Posterior cingulate gyrus (tissue), 11 donors: ENCODE results near the gene CLPTM1L.
A peak's percentile ranks its signal among the peaks of the same experiment; 100 is the strongest.
"Not testable (repeated sequence)": the region's sequence is repeated elsewhere in the genome, so short reads cannot be mapped to it uniquely, and the experiment has no call there.

Experiments used
- DNase-seq, 10 donors: peaks; one replicate each; pipeline versions ENCODE4 v3.0.0 to v3.0.0-alpha.2; 2020 to 2021; ENCODE audit warnings: mixed read lengths in 3 of 10
- intact Hi-C: fragments of 100-400 bp; cut with DNase I; formaldehyde crosslinking; loops from one replicate; pipeline ENCODE4 v1.15.1; 2023

The CLPTM1L gene

DNA sequence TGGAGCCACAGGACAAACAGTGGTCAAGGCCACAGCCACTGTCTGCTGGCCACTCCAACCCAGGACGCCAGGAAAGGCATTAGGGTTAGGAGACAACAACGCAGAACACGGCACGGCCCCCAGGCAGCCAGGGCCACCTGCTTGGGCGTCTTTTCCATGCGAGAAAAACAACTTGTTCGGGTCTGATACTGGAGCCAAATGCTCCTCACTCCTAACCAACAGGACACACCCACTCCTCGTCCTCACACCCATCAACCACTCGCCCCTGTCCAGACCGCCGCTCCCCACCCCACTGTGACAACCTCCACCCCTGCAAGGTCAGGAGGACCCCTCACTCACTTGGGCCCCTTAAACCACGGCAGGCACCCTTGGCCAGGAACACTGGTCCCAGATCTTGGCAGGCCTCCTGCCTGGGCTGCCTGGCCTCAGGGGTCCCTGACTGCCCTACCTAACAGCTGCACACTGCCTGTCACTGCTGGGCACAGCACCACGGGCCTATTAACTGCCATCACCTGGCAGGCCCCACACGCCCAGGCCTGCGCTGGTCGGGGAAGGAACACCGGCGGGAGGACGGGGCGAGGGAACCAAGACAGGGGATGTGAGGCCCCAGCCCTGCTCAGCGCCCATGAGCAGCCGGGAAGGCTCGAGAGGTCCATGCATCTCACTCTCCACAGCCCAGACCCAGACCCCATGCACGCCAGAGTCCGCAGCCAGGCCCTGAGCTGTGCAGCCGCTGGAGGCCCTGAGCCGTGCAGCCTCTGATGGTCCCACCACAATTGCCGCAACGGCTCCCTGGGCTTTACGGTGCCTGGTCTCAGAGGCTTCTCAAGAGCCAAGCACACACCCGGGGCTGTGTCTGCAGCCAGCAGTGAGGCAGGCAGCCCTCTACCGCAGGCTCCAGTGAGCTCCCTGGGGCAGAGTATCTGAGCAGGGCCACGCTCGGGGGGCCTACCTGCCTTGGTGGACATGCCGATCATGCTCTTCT lies 13.8 kb downstream of the CLPTM1L start:
- peak in 4 of 10 donors; percentile 7 to 83 (median 74) for DNase-seq
- intact Hi-C loops = no loop called here

DNA sequence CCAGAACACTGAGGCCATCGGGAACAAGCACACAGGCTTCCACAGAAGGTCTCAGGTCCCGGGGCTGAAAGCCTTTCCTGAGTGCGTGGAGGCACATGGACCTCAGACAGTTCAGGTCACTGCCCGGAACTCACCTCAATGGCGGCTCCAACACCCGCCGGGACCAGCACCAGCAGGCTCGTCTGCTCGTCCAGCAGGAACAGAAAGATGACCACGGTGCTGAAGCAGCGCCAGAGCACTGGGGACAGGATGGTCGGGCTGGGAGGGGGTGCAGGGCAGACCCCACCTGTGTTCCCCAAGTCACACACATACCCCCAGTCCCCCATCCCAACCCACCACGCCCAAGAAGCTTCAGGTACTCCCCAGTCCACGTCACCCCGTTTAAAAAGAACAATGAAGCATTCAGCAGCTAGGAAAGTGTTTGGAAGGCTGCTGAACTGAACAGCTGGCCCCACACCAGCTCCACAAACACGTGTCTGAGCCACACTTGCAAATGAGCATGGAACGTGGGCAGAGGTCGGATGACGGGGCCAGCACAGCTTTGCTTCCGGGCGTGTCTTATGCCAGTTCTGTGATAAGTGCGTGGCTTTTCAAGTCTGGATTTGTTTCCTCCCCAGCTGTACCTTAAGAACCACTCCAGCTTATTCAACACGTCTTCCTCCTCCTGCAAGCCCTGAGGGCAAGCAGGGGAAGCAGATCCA lies 14.6 kb downstream of the CLPTM1L start:
- intact Hi-C loops = no loop called here
- DNase-seq = peak; percentile 47 to 95 (median 66)

DNA sequence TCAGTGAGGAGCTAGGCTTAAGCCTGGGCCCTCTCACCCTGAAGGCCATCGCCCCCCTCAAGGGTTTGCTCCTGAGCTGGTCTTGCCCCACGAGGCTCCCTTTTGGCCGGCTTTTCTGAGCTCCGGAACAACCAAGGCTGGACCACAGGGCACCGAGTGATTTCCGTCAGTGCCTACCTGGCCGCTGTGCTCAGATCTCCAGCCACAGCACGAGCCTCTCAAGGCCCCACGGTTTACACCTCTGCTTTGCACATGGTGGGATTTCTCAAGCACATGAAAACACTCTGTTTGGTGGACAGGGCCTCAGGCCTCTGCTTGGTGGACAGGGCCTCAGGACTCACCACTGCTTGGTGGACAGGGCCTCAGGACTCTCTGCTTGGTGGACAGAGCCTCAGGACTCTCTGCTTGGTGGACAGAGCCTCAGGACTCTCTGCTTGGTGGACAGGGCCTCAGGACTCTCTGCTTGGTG lies 15.8 kb downstream of the CLPTM1L start:
- intact Hi-C loops = no loop called here
- DNase-seq = peak in 3 of 10 donors; percentile 46 to 70 (median 50)

DNA sequence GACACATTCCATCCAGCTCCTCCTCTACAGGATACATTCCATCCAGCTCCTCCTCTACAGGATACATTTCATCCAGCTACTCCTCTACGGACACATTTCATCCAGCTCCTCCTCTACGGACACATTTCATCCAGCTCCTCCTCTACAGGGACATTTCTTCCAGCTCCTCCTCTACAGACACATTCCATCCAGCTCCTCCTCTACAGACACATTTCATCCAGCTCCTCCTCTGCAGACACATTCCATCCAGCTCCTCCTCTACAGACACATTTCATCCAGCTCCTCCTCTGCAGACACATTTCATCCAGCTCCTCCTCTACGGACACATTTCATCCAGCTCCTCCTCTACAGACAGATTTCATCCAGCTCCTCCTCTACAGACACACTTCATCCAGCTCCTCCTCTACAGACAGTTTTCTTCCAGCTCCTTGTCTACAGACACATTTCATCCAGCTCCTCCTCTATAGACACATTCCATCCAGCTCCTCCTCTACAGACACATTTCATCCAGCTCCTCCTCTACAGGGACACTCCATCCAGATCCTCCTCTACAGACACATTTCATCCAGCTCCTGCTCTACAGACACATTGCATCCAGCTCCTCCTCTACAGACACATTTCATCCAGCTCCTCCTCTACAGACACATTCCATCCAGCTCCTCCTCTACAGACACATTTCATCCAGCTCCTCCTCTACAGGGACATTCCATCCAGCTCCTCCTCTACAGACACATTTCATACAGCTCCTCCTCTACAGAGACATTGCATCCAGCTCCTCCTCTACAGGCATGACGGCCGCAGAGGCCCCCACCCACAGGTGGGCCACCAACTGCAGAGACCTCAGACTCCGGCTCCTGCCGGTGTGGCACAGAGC lies 16.4 kb downstream of the CLPTM1L start:
- DNase-seq, intact Hi-C loops: not testable (repeated sequence)

DNA sequence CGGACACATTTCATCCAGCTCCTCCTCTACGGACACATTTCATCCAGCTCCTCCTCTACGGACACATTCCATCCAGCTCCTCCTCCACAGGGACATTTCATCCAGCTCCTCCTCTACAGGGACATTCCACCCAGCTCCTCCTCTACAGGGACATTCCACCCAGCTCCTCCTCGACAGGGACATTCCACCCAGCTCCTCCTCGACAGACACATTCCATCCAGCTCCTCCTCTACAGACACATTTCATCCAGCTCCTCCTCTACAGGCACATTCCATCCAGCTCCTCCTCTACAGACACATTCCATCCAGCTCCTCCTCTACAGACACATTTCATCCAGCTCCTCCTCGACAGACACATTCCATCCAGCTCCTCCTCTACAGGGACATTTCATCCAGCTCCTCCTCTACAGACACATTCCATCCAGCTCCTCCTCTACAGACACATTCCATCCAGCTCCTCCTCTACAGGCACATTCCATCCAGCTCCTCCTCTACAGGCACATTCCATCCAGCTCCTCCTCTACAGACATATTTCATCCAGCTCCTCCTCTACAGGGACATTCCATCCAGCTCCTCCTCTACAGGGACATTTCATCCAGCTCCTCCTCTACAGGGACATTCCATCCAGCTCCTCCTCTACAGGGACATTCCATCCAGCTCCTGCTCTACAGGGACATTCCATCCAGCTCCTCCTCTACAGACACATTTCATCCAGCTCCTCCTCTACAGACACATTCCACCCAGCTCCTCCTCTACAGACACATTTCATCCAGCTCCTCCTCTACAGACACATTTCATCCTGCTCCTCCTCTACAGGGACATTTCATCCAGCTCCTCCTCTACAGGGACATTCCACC lies 17.8 kb downstream of the CLPTM1L start:
- DNase-seq = peak in 3 of 10 donors; percentile 24 to 59 (median 52)
- intact Hi-C loops = not testable (repeated sequence)

DNA sequence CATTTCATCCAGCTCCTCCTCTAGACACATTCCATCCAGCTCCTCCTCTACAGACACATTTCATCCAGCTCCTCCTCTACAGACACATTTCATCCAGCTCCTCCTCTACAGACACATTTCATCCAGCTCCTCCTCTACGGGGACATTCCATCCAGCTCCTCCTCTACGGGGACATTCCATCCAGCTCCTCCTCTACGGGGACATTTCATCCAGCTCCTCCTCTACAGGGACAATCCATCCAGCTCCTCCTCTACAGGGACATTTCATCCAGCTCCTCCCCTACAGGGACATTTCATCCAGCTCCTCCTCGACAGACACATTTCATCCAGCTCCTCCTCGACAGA lies 18.4 kb downstream of the CLPTM1L start:
- intact Hi-C loops = not testable (repeated sequence)
- DNase-seq = peak in 2 of 10 donors; percentile 25 to 45

- intact Hi-C loops = no loop called here
- DNase-seq = peak in 4 of 10 donors; percentile 52 to 88 (median 82)
These were observed 18.9 kb downstream of the CLPTM1L start for GRCh38 chr5:1325870-1326531.

DNA sequence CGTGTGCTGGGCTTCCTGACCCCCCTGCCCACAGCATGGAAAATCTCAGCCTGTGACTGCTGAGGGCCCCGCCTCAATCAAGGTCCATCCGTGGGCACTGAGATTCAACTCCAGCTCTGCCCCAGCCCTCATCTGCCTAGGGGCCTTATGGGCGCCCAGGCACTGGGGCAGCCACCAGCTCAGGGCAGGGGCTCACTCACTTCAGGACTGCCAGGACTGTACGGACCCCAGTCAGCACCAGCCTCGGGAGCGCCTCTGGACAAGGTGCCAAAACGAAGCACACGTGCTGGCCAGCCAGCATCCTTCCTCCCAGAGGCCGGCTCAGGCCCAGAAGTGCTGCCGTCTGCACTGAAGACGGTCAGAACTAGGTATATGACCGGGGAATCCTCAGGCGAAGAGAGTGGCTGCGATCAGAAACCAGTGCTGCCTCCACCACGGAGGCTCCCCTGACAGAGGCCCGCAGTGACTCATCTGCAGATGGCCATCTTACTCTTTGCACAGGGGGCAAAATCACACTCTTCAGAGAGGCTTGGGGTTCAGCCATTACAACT lies 19.6 kb downstream of the CLPTM1L start:
- peak in 3 of 10 donors; percentile 60 to 76 (median 68) for DNase-seq
- intact Hi-C loops = no loop called here

- intact Hi-C loops = no loop called here
- peak in 2 of 10 donors; percentile 51 to 80 for DNase-seq
These were observed 20.1 kb downstream of the CLPTM1L start for GRCh38 chr5:1324719-1325190.

DNA sequence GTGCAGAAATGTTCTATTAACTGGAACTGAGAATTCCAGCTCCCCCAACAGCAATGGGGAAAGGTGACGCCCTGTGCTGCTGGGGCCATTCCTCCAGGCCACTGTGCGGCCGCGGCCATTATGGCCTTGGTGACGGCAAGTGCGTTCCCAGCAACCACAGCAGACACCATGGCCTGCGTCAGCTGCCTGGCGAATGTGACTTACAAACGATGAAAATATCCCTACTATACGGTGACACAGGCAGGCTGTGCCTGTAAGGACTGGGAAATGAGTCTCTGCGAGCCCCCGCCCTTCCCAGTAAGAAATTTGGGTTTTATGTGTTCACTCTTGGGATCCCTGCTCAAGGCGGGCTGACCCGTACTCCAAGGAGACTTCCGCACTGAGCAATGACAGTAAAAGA lies 20.6 kb downstream of the CLPTM1L start:
- intact Hi-C loops = no loop called here
- peak in 3 of 10 donors; percentile 32 to 74 (median 65) for DNase-seq

- peak in 2 of 10 donors; percentile 48 to 55 for DNase-seq
- intact Hi-C loops = no loop called here
These were observed 21.1 kb downstream of the CLPTM1L start for GRCh38 chr5:1323803-1324173.

GRCh38 chr5:1322955-1323802 lies 21.7 kb downstream of the CLPTM1L start:
- DNase-seq = peak in 3 of 10 donors; percentile 59 to 85 (median 60)
- intact Hi-C loops = no loop called here

- intact Hi-C loops = no loop called here
- peak in 2 of 10 donors; percentile 47 to 48 for DNase-seq
These were observed 22.6 kb downstream of the CLPTM1L start for GRCh38 chr5:1322036-1322900.

DNA sequence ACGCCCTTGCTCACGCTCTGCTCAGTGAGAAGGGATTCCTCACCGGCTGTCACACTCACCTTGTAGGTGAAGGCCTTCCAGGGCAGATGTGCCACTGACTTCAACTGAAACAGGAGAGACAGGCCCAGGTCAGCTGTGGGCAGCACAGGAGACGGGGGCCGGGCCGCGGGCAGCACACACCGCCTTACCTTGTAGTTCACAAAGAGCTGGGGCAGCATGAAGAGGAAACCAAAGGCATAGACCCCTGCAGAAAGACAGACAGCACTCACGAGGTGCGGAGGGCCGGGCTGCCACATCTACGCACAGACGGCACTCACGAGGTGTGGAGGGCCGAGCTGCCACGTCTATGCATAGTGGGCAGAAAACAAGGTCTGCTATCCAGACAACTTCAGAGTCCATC lies 23.3 kb downstream of the CLPTM1L start:
- DNase-seq = peak in 2 of 10 donors; percentile 23 to 84
- intact Hi-C loops = no loop called here

DNA sequence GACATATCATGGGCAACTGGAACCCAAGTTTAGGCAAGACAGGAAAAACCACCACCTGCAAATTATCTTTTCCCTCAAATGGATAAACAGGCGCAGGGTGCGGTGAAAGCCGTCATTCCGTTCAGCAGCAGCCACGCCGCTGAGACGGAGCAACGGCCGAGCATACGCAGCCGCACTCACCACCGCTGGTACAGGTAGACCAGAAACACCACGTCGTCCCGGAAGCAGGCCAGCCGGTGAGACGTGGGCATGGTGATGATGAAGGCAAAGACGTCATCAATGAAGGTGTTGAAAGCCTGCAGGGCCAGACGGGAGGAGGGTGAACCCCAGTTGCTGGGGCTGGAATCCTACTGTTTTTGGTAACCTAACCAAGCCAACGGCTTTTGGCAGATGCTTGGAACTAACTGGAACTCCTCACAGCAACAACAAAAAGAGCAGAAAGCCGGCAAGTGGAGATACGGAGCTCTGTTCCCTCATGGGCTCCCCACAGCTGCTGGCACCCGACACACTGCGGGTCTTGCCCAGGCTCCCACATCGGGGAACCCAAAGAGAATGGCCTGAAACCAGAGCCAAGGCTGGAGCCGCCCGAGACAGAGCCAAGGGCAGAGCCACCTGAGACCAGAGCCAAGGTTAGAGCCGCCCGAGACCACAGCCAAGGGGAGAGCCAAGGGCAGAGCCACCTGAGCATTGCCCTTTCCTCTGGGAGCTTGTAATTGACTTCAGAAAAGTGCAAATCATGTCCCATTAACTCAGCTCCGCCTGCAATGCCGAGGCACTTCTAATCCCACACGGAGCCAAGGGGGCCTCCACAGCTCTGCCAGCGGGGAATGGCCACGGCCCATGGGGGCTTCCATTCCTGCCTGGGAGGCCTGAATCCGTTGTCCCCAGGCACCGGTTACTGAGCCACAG lies 24.2 kb downstream of the CLPTM1L start:
- peak in 3 of 10 donors; percentile 48 to 81 (median 62) for DNase-seq
- intact Hi-C loops = no loop called here
